IMR-90 (cell line): ENCODE data around the gene APBB3. TPM values are rescaled to one million over a fixed set of nuclear protein-coding genes. Genes with fewer than 3 reads are reported as not detected.

Experiments
- ATAC-seq: fragments of 200-7000 bp; cut with Tn5 transposase; 2 replicates; pipeline ENCODE4 v1.9.1; 2020; ENCODE audit warnings: low read depth, mild to moderate bottlenecking, moderate library complexity
- BruUV-seq: library from RNA; stranded (reverse); fragments of 400-500 nt; replicated peaks from 2 replicates; lab custom pipeline; 2021; lab: Mats Ljungman, UMichigan
- CTCF ChIA-PET: fragments of 300-600 bp; formaldehyde crosslinking; extraction: SDS; loops from one replicate; lab custom pipeline; 2021; ENCODE audit warnings: antibody characterized with exemption; lab: Yijun Ruan, JAX
- POLR2A ChIA-PET: fragments of 300-600 bp; sonication (Branson Sonifier 250); formaldehyde crosslinking; loops from one replicate; lab custom pipeline; 2022; ENCODE audit warnings: antibody characterized with exemption; ENCODE audit not compliant: unreplicated experiment; lab: Charles Lee
- DNase-seq: peaks from one replicate; pipeline ENCODE4 v3.0.0; 2013
- H2AFZ ChIP-seq: replicated peaks from 2 replicates; pipeline ENCODE3; 2013; ENCODE audit warnings: low read length, mild to moderate bottlenecking; ENCODE audit not compliant: poor library complexity
- H2AK5ac ChIP-seq: 2 replicates; pipeline ENCODE4 v1.6.1; 2013; ENCODE audit warnings: low read depth, low read length, inconsistent platforms
- H2AK9ac ChIP-seq: replicated peaks from 2 replicates; pipeline ENCODE3; 2013; ENCODE audit warnings: mild to moderate bottlenecking, low read depth, low read length, moderate library complexity; ENCODE audit not compliant: poor library complexity
- H2BK120ac ChIP-seq: 2 replicates; pipeline ENCODE4 v1.6.1; 2013; ENCODE audit warnings: low read depth, low read length, inconsistent platforms
- H2BK15ac ChIP-seq: 3 replicates; pipeline ENCODE4 v1.6.1; 2013; ENCODE audit warnings: low read depth, low read length, inconsistent platforms
- H2BK20ac ChIP-seq: 2 replicates; pipeline ENCODE4 v1.6.1; 2013; ENCODE audit warnings: low read depth, mild to moderate bottlenecking, inconsistent platforms, low read length, moderate library complexity
- H2BK5ac ChIP-seq: 2 replicates; pipeline ENCODE4 v1.6.1; 2013; ENCODE audit warnings: mild to moderate bottlenecking, low read depth, low read length, inconsistent platforms; ENCODE audit not compliant: poor library complexity, severe bottlenecking
- H3K14ac ChIP-seq: replicated peaks from 2 replicates; pipeline ENCODE4 v1.6.1; 2013; ENCODE audit warnings: low read depth, low read length, inconsistent platforms
- H3K18ac ChIP-seq: 2 replicates; pipeline ENCODE4 v1.6.1; 2013; ENCODE audit warnings: low read depth, low read length, control low read depth
- H3K23ac ChIP-seq: 2 replicates; pipeline ENCODE4 v1.6.1; 2013; ENCODE audit warnings: low read depth, low read length, inconsistent platforms
- H3K27ac ChIP-seq: 2 replicates; pipeline ENCODE4 v1.5.1; 2013; ENCODE audit warnings: mild to moderate bottlenecking, control low read depth, low read length; ENCODE audit not compliant: insufficient read depth
- H3K27me3 ChIP-seq: 2 replicates; pipeline ENCODE4 v1.6.1; 2013; ENCODE audit warnings: low read length; ENCODE audit not compliant: control insufficient read depth, insufficient read depth
- H3K36me3 ChIP-seq: 2 replicates; pipeline ENCODE4 v1.6.1; 2013; ENCODE audit warnings: low read length, mixed read lengths; ENCODE audit not compliant: control insufficient read depth, insufficient read depth
- H3K4ac ChIP-seq: 2 replicates; pipeline ENCODE4 v1.6.1; 2013; ENCODE audit warnings: low read depth, low read length, inconsistent platforms
- H3K4me1 ChIP-seq: 2 replicates; pipeline ENCODE4 v1.6.1; 2013; ENCODE audit warnings: low read length, mixed read lengths; ENCODE audit not compliant: control insufficient read depth, insufficient read depth
- H3K4me2 ChIP-seq: 2 replicates; pipeline ENCODE4 v1.6.1; 2013; ENCODE audit warnings: low read depth, mild to moderate bottlenecking, control low read depth, low read length, moderate library complexity
- H3K4me3 ChIP-seq: 2 replicates; pipeline ENCODE4 v1.5.1; 2013; ENCODE audit warnings: low read depth, mild to moderate bottlenecking, control low read depth, low read length, moderate library complexity; ENCODE audit not compliant: insufficient read depth
- H3K56ac ChIP-seq: 2 replicates; pipeline ENCODE4 v1.6.1; 2013; ENCODE audit warnings: low read length, inconsistent platforms; ENCODE audit not compliant: insufficient read depth; ENCODE audit errors: extremely low read depth
- H3K79me1 ChIP-seq, 2 experiments: 2 replicates each; pipeline ENCODE4 v1.6.1; 2013; ENCODE audit warnings: low read length in 2 of 2, inconsistent platforms in 1 of 2, low read depth in 1 of 2
- H3K9ac ChIP-seq: 2 replicates; pipeline ENCODE4 v1.6.1; 2013; ENCODE audit warnings: low read depth, low read length, control low read depth
- H3K9me1 ChIP-seq: 2 replicates; pipeline ENCODE4 v1.6.1; 2013; ENCODE audit warnings: low read length, inconsistent platforms; ENCODE audit not compliant: insufficient read depth
- H3K9me3 ChIP-seq: 2 replicates; pipeline ENCODE4 v1.6.1; 2013; ENCODE audit warnings: low read length; ENCODE audit not compliant: control insufficient read depth, insufficient read depth
- H4K20me1 ChIP-seq: 2 replicates; pipeline ENCODE4 v1.6.1; 2013; ENCODE audit warnings: low read length, inconsistent platforms; ENCODE audit not compliant: insufficient read depth
- H4K5ac ChIP-seq: 2 replicates; pipeline ENCODE4 v1.6.1; 2013; ENCODE audit warnings: mild to moderate bottlenecking, low read depth, low read length, control low read depth
- H4K8ac ChIP-seq, 2 experiments: 2 replicates each; pipeline ENCODE4 v1.6.1; 2013; ENCODE audit warnings: low read depth in 2 of 2, low read length in 2 of 2, control low read depth in 1 of 2, inconsistent platforms in 1 of 2
- H4K91ac ChIP-seq: 2 replicates; pipeline ENCODE4 v1.6.1; 2013; ENCODE audit warnings: low read depth, low read length, inconsistent platforms; ENCODE audit not compliant: insufficient read depth
- CEBPB ChIP-seq: IDR thresholded peaks from 2 replicates; pipeline ENCODE4 v1.6.1; 2012; ENCODE audit warnings: low read depth, low read length, improper control_type of control experiment
- RAD21 ChIP-seq: IDR thresholded peaks from 2 replicates; pipeline ENCODE4 v1.6.1; 2012; ENCODE audit warnings: low read length, improper control_type of control experiment
- WGBS, 2 experiments: methylation state at CpG; one replicate each; pipeline versions ENCODE4 v1.1.5 to v1.1.7; 2013; ENCODE audit warnings: missing lambda C conversion rate in 2 of 2; ENCODE audit not compliant: insufficient read length in 1 of 2; ENCODE audit errors: extremely low coverage in 2 of 2; 5-methylcytosine and 5-hydroxymethylcytosine counted together
- dilution Hi-C: fragments of 300-500 bp; cut with HindIII; formaldehyde crosslinking; loops from one replicate; pipeline ENCODE4 v1.14.3; 2018; ENCODE audit warnings: low sequenced_read_pairs; ENCODE audit not compliant: unreplicated experiment
- in situ Hi-C: fragments of 300-500 bp; cut with MboI; formaldehyde crosslinking; loops from 3 replicates; pipeline ENCODE4 v1.14.3; 2019; ENCODE audit warnings: low sequenced_read_pairs, inconsistent platforms, mixed read lengths
- intact Hi-C: fragments of 100-400 bp; cut with micrococcal nuclease; formaldehyde crosslinking; loops from 2 replicates; pipeline ENCODE4 v1.10.0; 2022
- polyA plus RNA-seq, 3 experiments: library from polyadenylated mRNA; depleted of rRNA; stranded (reverse); fragments of >200 nt; gene quantifications; 2 replicates each; pipeline ENCODE4 v1.2.3, GENCODE V29; 2012; ENCODE audit warnings: low replicate concordance in 1 of 3
- total RNA-seq: library from RNA; depleted of rRNA; stranded (reverse); fragments of >200 nt; gene quantifications from 2 replicates; pipeline ENCODE4 v1.2.3, GENCODE V29; 2012

The APBB3 gene
- total and polyA plus RNA-seq, 2 of the 4 experiments (the other 2 are of a cell fraction) = 6.6 to 23.8 TPM

DNA sequence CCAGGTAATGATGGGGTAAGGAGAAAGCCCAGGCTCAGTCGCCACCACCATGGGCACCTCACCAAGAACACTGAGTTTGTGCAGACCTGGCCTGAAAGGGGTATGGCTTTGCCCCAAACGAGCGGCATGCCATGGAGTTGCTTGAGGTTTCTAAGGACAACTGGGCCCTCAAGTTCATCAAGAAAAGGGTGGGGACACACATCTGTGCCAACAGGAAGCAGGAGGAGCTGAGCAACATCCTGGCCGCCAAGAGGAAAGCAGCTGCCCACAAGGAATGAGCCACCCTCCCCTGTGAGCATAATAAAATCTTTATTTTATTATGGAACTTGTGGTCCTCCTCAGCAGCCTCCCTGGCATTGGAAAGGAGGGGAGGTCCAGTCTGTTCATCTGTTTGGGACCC lies 44.7 kb upstream of the APBB3 start:
- ChIA-PET POLR2A (no interaction called here), CTCF (interaction anchor here (0.6 kb wide), 1 partner anchor 24 kb away, joined by 3 read pairs; no protein-coding TSS in a partner anchor)
- no peak overlapping the region for H4K91ac ChIP-seq
- H3K4me3 ChIP-seq = no peak overlapping the region
- no peaks in the 10 kb centered on the region for H3K79me1 ChIP-seq
- no peak overlapping the region for H2AK9ac ChIP-seq
- H3K56ac ChIP-seq = no peak overlapping the region
- no peak overlapping the region for H2BK15ac ChIP-seq
- H3K9ac ChIP-seq = no peak overlapping the region
- intact Hi-C loops (no loop called here), dilution Hi-C loops (no loop called here), in situ Hi-C loops (no loop called here)
- H4K5ac ChIP-seq = no peak overlapping the region
- H2AK5ac ChIP-seq = no peak overlapping the region
- H3K9me3 ChIP-seq = no peaks in the 10 kb centered on the region
- no peak overlapping the region for H2BK20ac ChIP-seq
- no peaks in the 10 kb centered on the region for H4K20me1 ChIP-seq
- no peak overlapping the region for H2BK120ac ChIP-seq
- TF ChIP-seq RAD21 (no peak), CEBPB (no peak)
- H3K4me1 ChIP-seq = peaks cover 2% of the 10 kb centered on the region; the same call in 1 of the 2 replicates
- 50% methylated on average over 2 of the region's 4 CpGs; no CpG with 5 or more reads in 1 of the 2 experiments for WGBS, 2 experiments
- H2BK5ac ChIP-seq = no peak overlapping the region
- H3K9me1 ChIP-seq = no peaks in the 10 kb centered on the region
- H3K14ac ChIP-seq = no peak overlapping the region
- H2AFZ ChIP-seq = no peak overlapping the region
- H3K4ac ChIP-seq = no peak overlapping the region
- ATAC-seq (no peak), DNase-seq (no peak)
- H3K36me3 ChIP-seq = no peaks in the 10 kb centered on the region
- H3K4me2 ChIP-seq = no peak overlapping the region
- peaks cover 6% of the 10 kb centered on the region for H3K27me3 ChIP-seq
- no peak overlapping the region for H3K27ac ChIP-seq
- no TSS peak for BruUV-seq
- H4K8ac ChIP-seq = no peak overlapping the region
- H3K18ac ChIP-seq = no peak overlapping the region
- H3K23ac ChIP-seq = no peak overlapping the region
